Measurements from ENCODE around the gene F2RL1. TPM values are rescaled to one million over a fixed set of nuclear protein-coding genes. Genes with fewer than 3 reads are reported as not detected.
"Not testable (repeated sequence)": the region's sequence is repeated elsewhere in the genome, so short reads cannot be mapped to it uniquely, and the experiment has no call there.

Gene F2RL1
- polyA plus RNA-seq (ENCODE audit: insufficient read length in 3 of 3): 10 to 100 TPM; 38.2 to 43.0 (median 41.5) TPM

GRCh38 chr5:76818844-76819831, at the start of gene F2RL1:
Gene F2RL1, plus strand, starts transcription at chr5:76819030. Its CDS starts 153 bp downstream, at chr5:76819183.
- DNase-seq (ENCODE audit: low read depth in 3 of 3, low spot score in 2 of 3): peak in 2 of 3 donors; percentile 41 to 61

- not testable (repeated sequence) for DNase-seq (ENCODE audit: low read depth in 3 of 3, low spot score in 2 of 3)
Measured at GRCh38 chr5:76771041-76771440, 47.8 kb upstream of the F2RL1 start.

GRCh38 chr5:76771705-76772405, 47.0 kb upstream of the F2RL1 start:
- no peak for DNase-seq (ENCODE audit: low read depth in 3 of 3, low spot score in 2 of 3)

- no peak for DNase-seq (ENCODE audit: low read depth in 3 of 3, low spot score in 2 of 3)
Measured at GRCh38 chr5:76775921-76776320, 42.9 kb upstream of the F2RL1 start.

- DNase-seq (ENCODE audit: low read depth in 3 of 3, low spot score in 2 of 3): no peak
Measured at GRCh38 chr5:76776391-76776790, 42.4 kb upstream of the F2RL1 start.

- not testable (repeated sequence) for DNase-seq (ENCODE audit: low read depth in 3 of 3, low spot score in 2 of 3)
Measured at GRCh38 chr5:76780616-76781015, 38.2 kb upstream of the F2RL1 start.

- no peak for DNase-seq (ENCODE audit: low read depth in 3 of 3, low spot score in 2 of 3)
Measured at GRCh38 chr5:76781775-76782174, 37.1 kb upstream of the F2RL1 start.

GRCh38 chr5:76782444-76782843, 36.4 kb upstream of the F2RL1 start:
- DNase-seq (ENCODE audit: low read depth in 3 of 3, low spot score in 2 of 3): no peak

- DNase-seq (ENCODE audit: low read depth in 3 of 3, low spot score in 2 of 3): no peak
Measured at GRCh38 chr5:76787237-76787636, 31.6 kb upstream of the F2RL1 start.

GRCh38 chr5:76788362-76788761, 30.5 kb upstream of the F2RL1 start:
- no peak for DNase-seq (ENCODE audit: low read depth in 3 of 3, low spot score in 2 of 3)

GRCh38 chr5:76789275-76789674, 29.6 kb upstream of the F2RL1 start:
- DNase-seq (ENCODE audit: low read depth in 3 of 3, low spot score in 2 of 3): not testable (repeated sequence)

- no peak for DNase-seq (ENCODE audit: low read depth in 3 of 3, low spot score in 2 of 3)
Measured at GRCh38 chr5:76789991-76790581, 28.7 kb upstream of the F2RL1 start.

- DNase-seq (ENCODE audit: low read depth in 3 of 3, low spot score in 2 of 3): no peak
Measured at GRCh38 chr5:76790632-76791290, 28.1 kb upstream of the F2RL1 start.

GRCh38 chr5:76791461-76791860, 27.4 kb upstream of the F2RL1 start:
- DNase-seq (ENCODE audit: low read depth in 3 of 3, low spot score in 2 of 3): no peak

GRCh38 chr5:76794871-76795270, 24.0 kb upstream of the F2RL1 start:
- no peak for DNase-seq (ENCODE audit: low read depth in 3 of 3, low spot score in 2 of 3)

- no peak for DNase-seq (ENCODE audit: low read depth in 3 of 3, low spot score in 2 of 3)
Measured at GRCh38 chr5:76799588-76799987, 19.2 kb upstream of the F2RL1 start.

GRCh38 chr5:76800579-76800978, 18.3 kb upstream of the F2RL1 start:
- DNase-seq (ENCODE audit: low read depth in 3 of 3, low spot score in 2 of 3): no peak

GRCh38 chr5:76801159-76801802, 17.5 kb upstream of the F2RL1 start:
- no peak for DNase-seq (ENCODE audit: low read depth in 3 of 3, low spot score in 2 of 3)

GRCh38 chr5:76801803-76802195, 17.0 kb upstream of the F2RL1 start:
- no peak for DNase-seq (ENCODE audit: low read depth in 3 of 3, low spot score in 2 of 3)

- DNase-seq (ENCODE audit: low read depth in 3 of 3, low spot score in 2 of 3): no peak
Measured at GRCh38 chr5:76804266-76804665, 14.6 kb upstream of the F2RL1 start.

Data from right renal cortex interstitium (tissue), 3 donors.